Stimulated activated naive CD4-positive, alpha-beta T cell (primary cell): ENCODE data around the gene FMNL2.

Experiments used
- DNase-seq, 6 experiments: peaks; one replicate each; lab custom pipeline; 2025; lab: John Stamatoyannopoulos, UW

The FMNL2 gene

DNA sequence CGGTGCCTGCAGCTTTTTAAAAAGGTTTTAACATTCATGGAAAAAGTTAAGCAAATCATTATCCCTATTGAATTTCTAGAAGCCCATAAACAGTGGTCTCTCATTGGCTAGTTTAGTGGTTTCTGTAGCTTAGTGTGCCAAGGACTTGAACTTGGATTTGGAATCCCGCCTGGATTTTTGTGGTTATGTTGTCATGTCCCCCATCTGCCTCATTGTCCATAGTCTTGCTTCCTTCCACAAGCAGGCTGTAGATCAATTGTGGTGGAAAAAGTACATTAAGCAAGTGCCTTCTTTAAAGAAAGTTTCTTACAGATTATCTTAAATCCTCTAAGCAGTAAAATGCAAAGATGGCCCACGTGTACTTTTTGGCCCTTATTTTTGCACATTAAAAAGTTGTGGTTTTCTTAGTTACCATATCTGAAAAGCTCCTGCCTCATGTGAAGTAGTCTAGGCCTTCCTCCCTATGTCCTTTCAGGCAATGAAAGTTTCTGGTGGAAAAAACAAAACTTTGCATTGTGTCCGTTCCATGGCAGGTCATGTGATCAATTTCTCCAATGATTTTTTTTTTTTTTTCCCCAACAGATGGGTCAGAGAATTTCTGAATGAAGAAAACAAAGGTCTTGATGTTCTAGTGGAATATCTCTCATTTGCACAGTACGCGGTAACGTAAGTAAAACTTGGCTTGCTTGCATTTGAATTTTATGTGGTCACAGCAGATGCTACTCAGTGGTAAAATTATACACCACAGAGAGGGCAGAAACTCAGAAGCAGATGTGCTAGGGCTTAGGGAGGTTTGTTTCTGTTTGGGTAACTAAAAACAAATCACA is 223.4 kb downstream of the FMNL2 start:
- no peak for DNase-seq

- DNase-seq: no peak
Observed at GRCh38 chr2:152559008-152559407, 224.0 kb downstream of the FMNL2 start.

DNA sequence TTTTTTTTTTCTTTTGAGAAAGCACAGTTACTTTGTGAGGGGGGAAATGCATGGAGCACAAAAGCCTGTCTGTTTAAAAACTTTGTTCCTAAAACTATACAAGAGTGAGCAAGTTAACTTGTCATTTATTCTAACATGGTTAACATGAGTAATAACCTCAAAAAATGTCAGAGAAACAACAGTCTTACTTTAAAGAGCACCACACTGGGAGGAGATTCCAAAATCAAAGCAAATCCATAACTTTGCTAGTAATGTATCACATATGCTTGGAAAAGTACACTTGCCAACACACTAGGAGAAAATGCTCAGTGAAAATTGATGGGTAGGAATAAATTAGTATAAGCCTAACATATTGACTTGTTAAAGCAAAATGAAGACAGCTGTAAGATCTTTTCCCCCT is 225.2 kb downstream of the FMNL2 start:
- no peak for DNase-seq

- DNase-seq: no peak
Observed at GRCh38 chr2:152560873-152561595, 226.1 kb downstream of the FMNL2 start.

- no peak for DNase-seq
Observed at GRCh38 chr2:152562198-152562884, 227.4 kb downstream of the FMNL2 start.

DNA sequence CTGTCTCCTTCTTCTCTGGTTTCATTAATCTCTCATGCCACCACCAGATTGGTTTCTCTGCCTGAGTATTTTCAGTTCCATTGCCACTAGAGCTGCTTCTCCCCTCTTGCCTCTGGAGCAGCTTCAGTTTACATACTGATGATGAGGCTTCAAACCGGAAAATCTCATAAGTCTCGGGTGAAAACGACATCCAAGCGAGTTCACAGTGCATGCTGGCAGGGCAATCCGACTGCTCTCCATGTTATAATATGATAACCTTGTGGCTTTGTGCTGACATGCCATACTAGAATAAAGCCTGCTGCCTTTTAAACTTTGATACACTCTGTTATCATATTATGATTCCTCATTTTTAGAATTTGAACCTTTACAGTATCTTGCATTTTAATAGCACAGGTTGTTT is 228.8 kb downstream of the FMNL2 start:
- no peak for DNase-seq

DNA sequence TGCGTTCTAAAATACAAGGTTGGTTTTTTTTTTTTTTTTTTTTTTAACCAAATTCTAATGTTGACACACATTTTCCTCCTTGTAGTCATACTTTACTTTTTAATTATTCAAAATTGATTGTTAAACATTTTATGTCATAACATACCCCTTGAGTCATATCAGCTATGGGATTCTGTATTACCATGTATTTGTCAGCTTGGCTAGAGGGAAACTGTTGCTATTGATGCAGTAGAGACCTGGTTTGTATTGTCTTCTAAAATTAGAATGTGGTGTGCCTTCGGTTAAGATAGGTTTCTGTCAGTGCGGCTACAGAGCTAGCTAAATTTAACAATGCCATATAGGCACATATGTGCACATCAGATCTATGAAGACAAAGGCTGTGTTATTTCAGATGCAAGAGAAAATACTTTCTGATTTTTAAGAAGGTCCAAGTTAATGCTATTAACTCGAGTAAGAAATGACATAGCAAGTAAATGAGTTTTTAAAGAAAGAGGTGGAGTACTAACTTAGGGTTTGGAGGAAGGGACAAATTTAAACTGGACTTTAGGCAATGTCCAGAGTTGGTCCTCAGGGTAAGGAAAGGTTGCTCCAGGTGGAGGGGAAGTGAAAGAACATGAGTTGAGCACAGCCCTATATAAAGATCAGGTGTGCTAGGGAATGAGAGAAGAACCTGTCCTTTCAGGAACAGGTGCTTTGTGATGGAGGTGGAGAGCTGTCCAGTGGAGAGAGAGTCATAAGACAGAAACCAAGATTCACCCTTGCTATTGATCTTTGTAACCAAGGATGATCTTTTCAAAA is 230.0 kb downstream of the FMNL2 start:
- DNase-seq: no peak

DNA sequence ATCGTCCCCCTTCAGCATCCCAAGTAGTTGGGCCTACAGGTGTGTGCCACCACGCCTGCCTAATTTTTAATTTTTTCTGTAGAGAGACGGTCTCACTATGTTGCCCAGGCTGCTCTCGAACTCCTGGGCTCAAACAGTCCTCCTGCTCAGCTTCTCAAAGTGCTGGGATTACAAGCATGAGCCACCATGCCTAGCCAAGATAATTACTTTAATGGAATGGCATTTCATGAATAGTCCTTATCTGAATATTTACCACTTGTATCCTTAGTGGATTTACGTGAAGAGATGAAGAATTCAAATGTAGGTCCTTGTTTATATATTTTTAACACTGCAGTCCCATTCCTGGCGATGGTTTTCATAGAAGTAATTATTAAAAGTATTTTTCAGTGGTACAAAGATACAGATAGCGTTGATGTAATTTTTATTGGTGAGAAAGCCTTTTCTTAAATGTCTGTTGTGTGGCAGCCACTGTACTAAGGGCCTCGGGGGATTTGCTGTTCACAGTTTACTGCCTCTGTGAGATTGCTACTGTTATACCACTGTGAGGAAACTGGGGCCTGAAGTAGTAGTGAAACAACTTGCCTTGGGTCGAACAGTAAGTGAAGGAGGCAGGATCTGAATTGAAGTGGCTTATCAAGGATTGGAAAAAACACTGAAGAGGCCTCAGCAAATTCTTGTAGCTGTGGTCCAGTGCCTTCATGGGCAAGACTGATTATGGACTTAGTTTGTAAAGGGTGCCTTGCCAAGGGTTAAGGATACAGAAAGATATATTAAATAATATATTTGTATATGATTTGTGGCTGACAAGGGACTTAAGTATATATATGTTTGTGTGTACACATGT is 231.1 kb downstream of the FMNL2 start:
- DNase-seq: no peak

GRCh38 chr2:152566728-152567069 is 231.7 kb downstream of the FMNL2 start:
- DNase-seq: no peak

DNA sequence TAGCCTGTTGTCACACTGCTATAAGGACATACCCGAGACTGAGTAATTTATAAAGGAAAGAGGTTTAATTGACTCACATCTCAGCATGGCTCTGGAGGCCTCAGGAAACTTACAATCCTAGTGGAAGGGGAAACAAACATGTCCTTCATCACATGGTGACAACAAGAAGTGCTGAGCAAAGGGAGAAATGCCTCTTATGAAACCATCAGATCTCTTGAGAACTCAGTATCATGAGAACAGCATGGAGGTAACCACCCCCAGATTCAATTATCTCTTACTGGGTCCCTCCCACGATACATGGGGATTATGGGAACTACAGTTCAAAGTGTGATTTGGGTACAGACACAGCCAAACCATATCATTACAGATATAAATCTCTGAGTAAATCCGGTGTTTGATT is 233.6 kb downstream of the FMNL2 start:
- no peak for DNase-seq

DNA sequence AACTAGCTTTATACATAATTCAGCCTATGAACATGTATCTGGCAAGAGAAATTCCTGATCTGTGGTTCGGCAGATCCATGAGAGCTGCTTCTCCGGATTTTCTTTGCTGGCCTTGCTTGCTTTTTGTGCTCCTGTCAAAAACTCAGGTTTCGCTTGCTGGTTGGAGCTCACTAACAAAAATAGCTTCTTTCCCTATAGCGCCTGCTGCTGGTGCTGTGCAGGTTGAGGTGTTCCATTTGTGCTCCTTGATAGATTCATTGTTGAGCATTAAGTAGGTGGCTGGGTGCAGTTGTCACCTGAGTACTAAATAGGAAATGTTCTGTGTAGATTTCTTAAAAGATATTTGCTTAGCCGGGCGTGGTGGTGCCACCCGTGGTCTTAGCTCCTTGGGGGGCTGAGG is 234.2 kb downstream of the FMNL2 start:
- no peak for DNase-seq

DNA sequence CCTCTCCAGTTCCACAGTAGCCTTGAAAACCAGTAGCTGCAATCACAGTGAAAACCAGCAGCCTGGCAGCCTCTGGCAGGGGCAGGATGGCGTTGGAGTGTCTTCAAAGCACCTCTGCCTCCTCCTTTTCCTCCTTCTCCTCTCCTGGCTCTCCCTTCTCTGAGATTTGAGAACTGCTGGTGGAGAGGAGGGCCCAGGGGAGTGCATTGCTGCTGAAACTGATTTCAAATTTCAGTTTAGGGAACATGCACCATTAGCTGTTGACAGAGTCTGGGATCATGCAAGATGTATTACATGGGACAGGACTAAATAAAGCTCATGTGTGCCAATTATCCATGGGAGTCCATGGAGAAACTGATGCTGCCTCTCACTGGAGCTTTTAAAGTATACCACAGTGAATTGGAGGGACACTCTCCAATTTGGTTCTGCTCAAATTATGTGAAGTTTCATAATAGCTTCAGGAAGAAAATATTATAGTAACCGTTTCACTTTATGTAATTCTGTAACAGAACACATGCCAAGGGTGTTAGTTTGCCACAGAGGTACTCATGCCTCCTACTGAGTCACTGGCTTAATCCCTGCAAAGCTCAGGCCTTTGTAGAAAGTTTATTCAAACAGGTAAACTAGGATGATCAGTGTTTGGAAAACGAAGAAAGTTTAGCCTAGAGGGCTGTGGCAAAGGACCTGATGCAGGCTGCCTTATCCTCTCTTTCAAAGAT is 236.2 kb downstream of the FMNL2 start:
- DNase-seq: no peak

GRCh38 chr2:152572031-152572430 is 237.1 kb downstream of the FMNL2 start:
- no peak for DNase-seq

DNA sequence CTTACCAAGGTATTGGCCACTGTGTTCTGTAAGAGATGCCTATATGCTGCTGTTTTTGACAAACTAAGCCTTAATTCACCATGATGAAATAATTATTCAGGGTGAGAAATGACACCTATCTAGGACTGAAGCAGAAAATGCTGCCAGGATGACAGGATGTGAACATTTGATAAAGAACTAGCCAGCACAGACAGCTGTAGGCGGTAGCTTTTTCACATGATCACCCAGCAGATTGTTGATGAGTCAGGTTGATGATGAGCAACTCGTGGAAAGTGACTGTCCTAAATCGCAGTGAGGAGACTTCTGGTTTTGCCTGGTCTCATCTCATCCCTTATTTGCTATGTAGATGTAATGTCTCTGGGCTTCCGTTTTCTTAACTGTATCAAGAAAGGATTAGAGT is 238.2 kb downstream of the FMNL2 start:
- no peak for DNase-seq

DNA sequence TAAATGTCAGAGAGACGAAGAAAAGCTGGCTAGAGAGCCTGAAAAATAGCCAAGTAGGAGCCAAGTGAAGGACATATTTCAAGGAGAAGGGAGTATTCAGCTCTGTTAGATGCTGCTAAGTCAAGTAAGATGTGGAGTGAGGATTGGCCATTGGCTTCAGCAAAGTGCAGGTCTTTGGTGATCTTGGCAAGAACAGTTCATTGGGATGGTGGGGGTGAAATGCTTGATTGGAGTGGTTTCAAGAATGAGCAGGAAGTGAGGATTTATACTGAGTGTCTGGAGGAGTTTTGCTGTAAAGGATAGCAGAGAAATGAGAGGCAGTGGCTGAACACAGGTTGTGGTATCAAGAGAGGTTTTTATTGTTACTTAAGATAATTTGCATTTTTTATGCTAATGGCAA is 242.6 kb downstream of the FMNL2 start:
- no peak for DNase-seq

GRCh38 chr2:152578573-152578972 is 243.6 kb downstream of the FMNL2 start:
- no peak for DNase-seq

DNA sequence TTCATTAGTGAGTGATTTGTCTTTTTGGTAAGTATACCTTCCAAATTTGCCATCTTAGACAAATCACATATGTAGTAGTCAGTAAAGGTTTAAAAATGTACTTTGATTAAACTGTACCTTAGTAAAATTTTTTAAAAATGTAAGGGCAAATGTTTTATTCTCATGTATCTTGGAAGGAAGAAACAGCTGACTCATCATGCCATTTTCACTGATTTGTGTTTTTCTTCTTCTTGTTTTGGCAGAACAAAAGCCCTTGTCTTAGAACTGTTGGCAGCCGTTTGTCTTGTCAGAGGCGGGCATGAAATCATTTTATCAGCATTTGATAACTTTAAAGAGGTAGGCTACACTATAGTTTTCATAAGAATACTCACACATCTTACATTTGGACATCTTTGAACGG is 245.7 kb downstream of the FMNL2 start:
- DNase-seq: no peak

DNA sequence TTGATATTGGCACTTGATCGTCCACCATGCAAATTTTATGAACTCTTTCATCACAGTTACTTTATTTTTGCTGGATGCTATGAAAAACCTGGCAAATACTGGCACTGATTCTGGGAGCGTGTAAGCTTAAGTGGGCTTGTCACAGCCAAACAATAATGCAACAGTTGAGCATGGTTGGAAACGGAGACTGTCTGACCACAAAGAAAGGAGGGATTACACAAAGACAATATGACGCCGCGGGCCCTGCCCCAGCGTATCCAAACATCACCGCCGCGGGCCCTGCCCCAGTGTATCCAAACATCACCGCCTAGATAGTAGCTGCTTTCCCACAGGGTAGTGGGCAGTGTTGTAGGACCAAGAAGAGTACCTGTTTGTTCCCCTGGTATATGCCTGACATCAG is 246.4 kb downstream of the FMNL2 start:
- DNase-seq: no peak

DNA sequence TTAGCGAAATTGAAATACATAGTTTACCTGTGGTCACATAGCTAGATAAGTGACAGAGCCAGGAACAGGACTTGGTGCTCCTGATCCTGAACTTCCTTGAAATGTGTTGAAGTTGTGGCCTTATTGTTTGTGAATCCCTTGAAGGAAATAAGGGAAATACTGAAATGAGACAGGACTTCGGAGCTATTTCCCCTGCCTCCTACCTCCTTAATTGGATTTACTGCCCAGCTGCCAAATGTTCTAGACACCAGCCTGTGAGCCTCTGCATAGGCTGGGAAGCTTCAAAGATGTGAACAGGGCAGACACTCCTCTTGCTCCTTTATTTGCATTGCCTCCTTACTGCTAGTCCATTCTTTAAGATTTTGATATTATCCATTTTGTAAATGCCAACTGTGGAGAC is 247.1 kb downstream of the FMNL2 start:
- no peak for DNase-seq

DNA sequence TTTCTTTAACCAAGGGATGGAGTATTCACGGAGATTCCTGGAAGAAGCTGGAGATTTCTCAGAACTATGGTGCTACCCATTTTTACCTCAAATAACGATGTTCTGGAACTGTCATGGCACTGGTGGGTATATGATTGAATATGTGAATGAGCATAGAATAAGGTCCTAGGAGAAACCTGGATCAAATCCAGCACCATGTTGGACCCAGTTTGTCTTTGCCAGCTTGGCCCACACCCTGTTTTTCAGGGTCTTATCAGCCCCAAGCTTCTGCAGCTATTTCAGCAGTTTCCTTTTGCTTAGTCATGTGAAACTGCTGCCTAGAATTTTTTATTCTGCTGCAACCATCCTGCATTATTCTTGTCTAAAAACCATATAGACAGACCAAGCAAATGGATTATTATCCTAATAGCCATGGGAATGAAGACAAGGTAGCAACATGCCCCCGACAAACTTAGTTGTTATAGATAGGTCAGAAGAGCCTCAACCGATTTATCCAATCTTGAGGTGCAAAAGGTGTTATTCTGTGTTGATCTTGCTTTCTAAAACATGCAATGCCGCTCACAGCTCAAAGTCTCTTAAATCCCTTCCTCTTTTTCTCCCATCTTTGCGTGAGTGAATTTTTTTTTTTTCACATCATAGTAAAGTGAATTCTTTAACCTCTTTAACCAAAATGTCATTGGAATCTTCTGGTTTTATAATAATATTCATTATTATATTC is 248.7 kb downstream of the FMNL2 start:
- no peak for DNase-seq
